HepG2 (cell line): ENCODE data around the gene DNASE1. TPM values are rescaled to one million over a fixed set of nuclear protein-coding genes. Genes with fewer than 3 reads are reported as not detected.

Experiments
- FOXP1 ChIP-seq, 2 experiments: fragments of 450-650 bp in 1 of 2; IDR thresholded peaks; 2 replicates each; pipeline ENCODE4 v1.6.1; 2017 to 2018; ENCODE audit warnings: antibody characterized with exemption in 1 of 2
- IRF2 ChIP-seq: IDR thresholded peaks from 2 replicates; pipeline ENCODE4 v1.6.1; 2018; ENCODE audit warnings: missing genetic modification reagents, missing compliant biosample characterization
- MEF2D ChIP-seq: sonication (generic); formaldehyde crosslinking; IDR thresholded peaks from 2 replicates; pipeline ENCODE4 v1.5.1; 2020; ENCODE audit warnings: mild to moderate bottlenecking, missing genetic modification reagents
- MTF1 ChIP-seq: sonication (generic); formaldehyde crosslinking; IDR thresholded peaks from 2 replicates; pipeline ENCODE4 v1.5.0; 2020; ENCODE audit warnings: missing genetic modification reagents
- NCOR1 ChIP-seq: fragments of 200-600 bp; sonication (generic); IDR thresholded peaks from 2 replicates; pipeline ENCODE4 v1.7.0; 2017; ENCODE audit warnings: antibody characterized with exemption, low read length, borderline replicate concordance
- NRL ChIP-seq: sonication (generic); formaldehyde crosslinking; IDR thresholded peaks from 2 replicates; pipeline ENCODE4 v1.5.0; 2020; ENCODE audit warnings: missing genetic modification reagents, mild to moderate bottlenecking, moderate library complexity, borderline replicate concordance
- PAWR ChIP-seq: sonication (generic); formaldehyde crosslinking; IDR thresholded peaks from 2 replicates; pipeline ENCODE4 v1.4.0; 2020; ENCODE audit warnings: missing genetic modification reagents, mild to moderate bottlenecking, borderline replicate concordance
- PITX1 ChIP-seq: sonication (generic); formaldehyde crosslinking; IDR thresholded peaks from 2 replicates; pipeline ENCODE4 v1.5.1; 2020; ENCODE audit warnings: mild to moderate bottlenecking, missing genetic modification reagents
- U2AF1 ChIP-seq: fragments of 200-400 bp; formaldehyde crosslinking; optimal IDR thresholded peaks from 2 replicates; pipeline ENCODE3; 2017; ENCODE audit warnings: mild to moderate bottlenecking, low read depth, low read length
- YEATS4 ChIP-seq: sonication (generic); formaldehyde crosslinking; IDR thresholded peaks from 2 replicates; pipeline ENCODE4 v1.4.0; 2020; ENCODE audit warnings: missing genetic modification reagents, borderline replicate concordance
- ZBTB7A ChIP-seq: sonication (generic); formaldehyde crosslinking; IDR thresholded peaks from 2 replicates; pipeline ENCODE4 v1.8.0; 2022; ENCODE audit warnings: mild to moderate bottlenecking, missing genetic modification reagents
- ZHX1 ChIP-seq: sonication (generic); formaldehyde crosslinking; IDR thresholded peaks from 2 replicates; pipeline ENCODE4 v1.8.1; 2022; ENCODE audit warnings: low read depth, mild to moderate bottlenecking, missing genetic modification reagents
- ZMYM4 ChIP-seq: sonication (generic); formaldehyde crosslinking; IDR thresholded peaks from 2 replicates; pipeline ENCODE4 v1.8.1; 2023; ENCODE audit warnings: mild to moderate bottlenecking, missing genetic modification reagents
- ZNF142 ChIP-seq: sonication (generic); formaldehyde crosslinking; IDR thresholded peaks from 2 replicates; pipeline ENCODE4 v1.4.0; 2020; ENCODE audit warnings: missing genetic modification reagents
- ZNF317 ChIP-seq: sonication (generic); formaldehyde crosslinking; IDR thresholded peaks from 2 replicates; pipeline ENCODE4 v1.5.0; 2020; ENCODE audit warnings: mild to moderate bottlenecking, missing genetic modification reagents
- ZNF441 ChIP-seq: sonication (generic); formaldehyde crosslinking; IDR thresholded peaks from 2 replicates; pipeline ENCODE4 v1.7.0; 2021; ENCODE audit warnings: missing genetic modification reagents, borderline replicate concordance
- ZNF547 ChIP-seq: sonication (generic); formaldehyde crosslinking; IDR thresholded peaks from 2 replicates; pipeline ENCODE4 v1.5.1; 2020; ENCODE audit warnings: mild to moderate bottlenecking, missing genetic modification reagents
- ZNF552 ChIP-seq: sonication (generic); formaldehyde crosslinking; IDR thresholded peaks from 2 replicates; pipeline ENCODE4 v1.9.0; 2022; ENCODE audit warnings: missing genetic modification reagents, mild to moderate bottlenecking, borderline replicate concordance
- ZNF660 ChIP-seq: sonication (generic); formaldehyde crosslinking; IDR thresholded peaks from 2 replicates; pipeline ENCODE4 v1.5.1; 2020; ENCODE audit warnings: mild to moderate bottlenecking, low read depth, missing genetic modification reagents, borderline replicate concordance
- polyA plus RNA-seq, 8 experiments: library from polyadenylated mRNA; depleted of rRNA in 3 of 8; stranded (reverse) in 7 of 8; unstranded in 1 of 8; fragments of >200 nt; fragmentation: Illumina TruSeq in 4 of 8; extraction: Trizol in 4 of 8; gene quantifications; 2 replicates each; pipeline versions ENCODE4 v1.2.1 to v1.2.3, GENCODE V29; 2011 to 2016; ENCODE audit warnings: low read depth in 4 of 8, missing spikeins in 1 of 8, mixed read lengths in 1 of 8; ENCODE audit not compliant: insufficient read depth in 1 of 8
- total RNA-seq, 5 experiments: library from RNA; depleted of rRNA; stranded (reverse); fragments of >200 nt; fragmentation: Illumina TruSeq; extraction: Trizol; gene quantifications; 2 replicates each; pipeline ENCODE4 v1.2.3, GENCODE V29; 2016; ENCODE audit warnings: low read depth in 1 of 5

Gene DNASE1
- total and polyA plus RNA-seq, 2 of the 13 experiments (the other 11 are each of a cell fraction or from before 2014, with no cell fraction given): 7.1 to 11.1 TPM

- TF ChIP-seq ZNF142 (CRISPR knock-in tag) (0 out of 2 replicates have a peak, but pooled peaks have one; percentile 34), NCOR1 (no peak; the same call in 1 of the 2 replicates), PAWR (CRISPR knock-in tag) (no peak), IRF2 (CRISPR knock-in tag) (no peak), YEATS4 (CRISPR knock-in tag) (no peak), ZNF660 (CRISPR knock-in tag) (no peak), U2AF1 (no peak), FOXP1 (IDR thresholded peaks at IDR 0.05) (no peak), FOXP1 (CRISPR knock-in tag; IDR thresholded peaks at IDR 0.05) (no peak), ZHX1 (CRISPR knock-in tag) (no peak; the same call in 1 of the 2 replicates), ZNF547 (CRISPR knock-in tag) (no peak), MEF2D (CRISPR knock-in tag) (peak; percentile 59; the same call in 1 of the 2 replicates), ZBTB7A (CRISPR knock-in tag) (no peak), MTF1 (CRISPR knock-in tag) (no peak), ZMYM4 (CRISPR knock-in tag) (peak; percentile 60; the same call in 1 of the 2 replicates), ZNF552 (CRISPR knock-in tag) (no peak), ZNF317 (CRISPR knock-in tag) (no peak), PITX1 (CRISPR knock-in tag) (peak; percentile 78), NRL (CRISPR knock-in tag) (peak; percentile 76; the same call in 1 of the 2 replicates), ZNF441 (CRISPR knock-in tag) (no peak)
These were observed at the start of gene DNASE1 (continued) for GRCh38 chr16:3654249-3654991.
